Activated T-helper 1 cell treated with anti-CD3 and anti-CD28 coated beads, Interleukin-12 subunit alpha, Interleukin-12 subunit beta, Interleukin-2, Interleukin-4 antibody, amounts not matched to agents 30 ng/mL and 10 ng/mL and 1 ng/mL, durations not matched to agents 14 hours and 24 hours and 36 hours (primary cell): ENCODE measurements around the gene DNAH1. TPM values are rescaled to one million over a fixed set of nuclear protein-coding genes. Genes with fewer than 3 reads are reported as not detected.
"Not testable (repeated sequence)": the region's sequence is repeated elsewhere in the genome, so short reads cannot be mapped to it uniquely, and the experiment has no call there.

Experiments used
- DNase-seq: peaks from one replicate; pipeline ENCODE4 v3.0.0; 2021; ENCODE audit warnings: low spot score
- H3K27ac Mint-ChIP-seq: one replicate; pipeline ENCODE4 v1.8.0; 2021; ENCODE audit warnings: mild to moderate bottlenecking, mixed read lengths
- H3K27me3 Mint-ChIP-seq: one replicate; pipeline ENCODE4 v1.8.0; 2022; ENCODE audit warnings: mild to moderate bottlenecking, moderate library complexity, mixed read lengths; ENCODE audit not compliant: insufficient read depth
- H3K36me3 Mint-ChIP-seq: one replicate; pipeline ENCODE4 v1.8.0; 2021; ENCODE audit warnings: low read depth, mixed read lengths
- H3K4me1 Mint-ChIP-seq: one replicate; pipeline ENCODE4 v1.8.0; 2021; ENCODE audit warnings: low read depth, mixed read lengths
- H3K4me3 Mint-ChIP-seq: one replicate; pipeline ENCODE4 v1.8.0; 2021; ENCODE audit warnings: mild to moderate bottlenecking, moderate library complexity, mixed read lengths
- H3K9me3 Mint-ChIP-seq: one replicate; pipeline ENCODE4 v1.8.0; 2021; ENCODE audit warnings: mixed read lengths
- intact Hi-C: fragments of 100-400 bp; cut with micrococcal nuclease; formaldehyde crosslinking; loops from one replicate; pipeline ENCODE4 v1.15.1; 2024
- total RNA-seq: library from RNA; stranded (reverse); gene quantifications from 2 replicates; pipeline ENCODE4 v1.2.3, GENCODE V29; 2022

The DNAH1 gene
- 12.1 and 12.2 TPM in 2 replicates for total RNA-seq

DNA sequence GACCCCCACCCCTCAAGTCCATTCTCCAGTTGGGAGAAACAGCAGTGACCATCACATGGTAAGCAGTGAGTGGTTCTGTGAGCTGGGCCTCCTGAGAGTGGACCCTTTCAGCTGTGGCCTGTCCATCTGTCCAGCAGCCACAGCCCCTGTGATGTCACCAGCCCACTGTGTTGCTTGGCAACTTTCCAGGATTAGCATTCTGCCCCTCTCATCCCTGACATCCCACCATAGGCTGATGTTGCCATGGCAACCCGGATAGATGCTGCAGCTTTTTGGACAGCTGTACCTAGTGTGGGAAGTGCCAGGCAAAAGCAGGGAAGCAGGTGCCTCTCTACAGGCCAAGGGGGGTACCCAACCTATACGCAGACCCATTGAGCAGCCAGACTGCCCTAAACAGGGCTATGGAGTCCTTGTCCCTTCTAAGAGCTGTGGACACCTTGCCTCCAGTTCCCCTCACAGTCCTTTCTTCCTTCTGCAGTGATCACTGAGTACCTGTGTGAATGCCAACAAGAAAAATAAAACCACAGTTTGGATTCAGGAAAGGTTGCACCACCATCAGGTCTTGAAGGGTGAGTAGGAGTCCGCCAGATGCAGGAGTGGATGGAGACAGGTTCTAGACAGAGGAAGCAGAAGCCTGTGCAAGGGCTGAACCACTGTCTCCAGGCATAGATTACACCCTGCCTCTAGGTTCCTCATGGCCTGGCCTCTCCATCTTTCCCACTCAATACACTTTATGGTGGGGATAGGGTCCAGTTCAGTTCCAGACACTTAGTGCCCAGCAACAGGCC, at the start of gene DNAH1:
Gene DNAH1, plus strand, starts transcription at position 343 of the 788 bp plus-strand sequence. CDS start 6,124 bp downstream, outside the sequence.
- Mint-ChIP-seq H3K27me3 (no peaks in the 10 kb centered on the region), H3K9me3 (no peaks in the 10 kb centered on the region), H3K27ac (peak within 1 kb of the TSS; percentile 34), H3K4me1 (peaks cover 22% of the 10 kb centered on the region), H3K36me3 (peaks cover 2% of the 10 kb centered on the region), H3K4me3 (no peak within 1 kb of the TSS)
- DNase-seq = no peak
- intact Hi-C loops = loop anchor here (2.0 kb wide), 1 partner anchor 27 kb away; no protein-coding TSS in a partner anchor

DNA sequence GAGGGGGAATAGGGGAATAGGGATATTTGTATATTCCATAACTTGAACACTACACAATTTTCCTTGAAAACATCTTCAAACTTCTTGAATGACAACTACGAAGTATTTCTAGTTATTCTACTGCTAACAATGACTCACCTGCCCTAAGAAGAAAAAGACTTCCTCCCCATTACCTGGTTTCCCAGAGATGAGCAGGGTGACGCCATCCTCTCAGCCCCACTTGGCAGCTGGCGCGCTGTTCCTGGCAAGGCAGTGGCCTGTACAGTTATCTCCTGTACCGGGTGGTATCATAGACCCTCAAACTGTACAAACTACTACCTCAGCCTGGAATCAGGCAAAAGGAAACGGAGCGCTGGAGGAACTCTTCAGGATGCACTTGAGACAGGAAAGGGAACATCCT, 48.1 kb upstream of the DNAH1 start:
- no peaks in the 10 kb centered on the region for H3K27me3 Mint-ChIP-seq
- H3K4me1 Mint-ChIP-seq = peaks cover 71% of the 10 kb centered on the region
- peak overlapping the region; percentile 88 for H3K27ac Mint-ChIP-seq
- no peak for DNase-seq
- peak overlapping the region; percentile 71 for H3K4me3 Mint-ChIP-seq
- H3K36me3 Mint-ChIP-seq = peaks cover 67% of the 10 kb centered on the region
- intact Hi-C loops = no loop called here
- no peaks in the 10 kb centered on the region for H3K9me3 Mint-ChIP-seq

GRCh38 chr3:52269776-52270175, 46.3 kb upstream of the DNAH1 start:
- Mint-ChIP-seq H3K9me3 (no peaks in the 10 kb centered on the region), H3K36me3 (peaks cover 67% of the 10 kb centered on the region), H3K27ac (peak overlapping the region; percentile 88), H3K27me3 (no peaks in the 10 kb centered on the region), H3K4me1 (peaks cover 71% of the 10 kb centered on the region), H3K4me3 (peak overlapping the region; percentile 81)
- no peak for DNase-seq
- intact Hi-C loops = loop anchor here (1.0 to 10.0 kb wide), 4 partner anchors 9 to 835 kb away; partner anchors contain the start of genes GNL3, PBRM1 and WDR82

- no peaks in the 10 kb centered on the region for H3K27me3 Mint-ChIP-seq
- peaks cover 65% of the 10 kb centered on the region for H3K36me3 Mint-ChIP-seq
- H3K4me3 Mint-ChIP-seq = peak overlapping the region; percentile 81
- DNase-seq = no peak
- no peaks in the 10 kb centered on the region for H3K9me3 Mint-ChIP-seq
- H3K27ac Mint-ChIP-seq = peak overlapping the region; percentile 88
- intact Hi-C loops = loop anchor here (1.0 to 10.0 kb wide), 4 partner anchors 8 to 834 kb away; partner anchors contain the start of genes GNL3, PBRM1 and WDR82
- H3K4me1 Mint-ChIP-seq = peaks cover 76% of the 10 kb centered on the region
These were observed 45.8 kb upstream of the DNAH1 start for GRCh38 chr3:52270252-52270754.

DNA sequence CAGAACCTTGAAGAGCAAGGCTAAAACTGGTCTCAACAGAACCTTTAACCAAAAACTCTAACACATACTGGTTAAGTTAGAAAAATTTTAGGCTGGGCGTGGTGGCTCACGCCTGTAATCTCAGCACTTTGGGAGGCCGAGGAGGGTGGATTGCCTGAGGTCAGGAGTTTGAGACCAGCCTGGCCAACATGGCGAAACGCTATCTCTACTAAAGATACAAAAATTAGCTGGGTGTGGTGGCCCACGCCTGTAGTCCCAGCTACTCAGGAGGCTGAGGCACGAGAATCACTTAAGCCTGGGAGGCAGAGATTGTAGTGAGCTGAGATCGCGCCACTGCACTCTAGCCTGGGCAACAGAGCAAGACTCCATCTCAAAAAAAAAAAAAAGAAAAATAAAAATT, 43.9 kb upstream of the DNAH1 start:
- peaks cover 83% of the 10 kb centered on the region for H3K4me1 Mint-ChIP-seq
- intact Hi-C loops = loop anchor here (10.0 kb wide), 2 partner anchors 413 to 833 kb away; partner anchors contain the start of genes GNL3 and PBRM1
- H3K27ac Mint-ChIP-seq = peak overlapping the region; percentile 88
- H3K4me3 Mint-ChIP-seq = peak overlapping the region; percentile 81
- H3K27me3 Mint-ChIP-seq, DNase-seq, H3K9me3 Mint-ChIP-seq: not testable (repeated sequence)
- H3K36me3 Mint-ChIP-seq = peaks cover 69% of the 10 kb centered on the region

GRCh38 chr3:52272831-52273230, 43.3 kb upstream of the DNAH1 start:
- Mint-ChIP-seq H3K36me3 (peaks cover 68% of the 10 kb centered on the region), H3K9me3 (no peaks in the 10 kb centered on the region), H3K4me1 (peaks cover 77% of the 10 kb centered on the region), H3K4me3 (peak overlapping the region; percentile 97), H3K27ac (peak overlapping the region; percentile 90), H3K27me3 (no peaks in the 10 kb centered on the region)
- DNase-seq = no peak
- intact Hi-C loops = loop anchor here (10.0 kb wide), 2 partner anchors 412 to 832 kb away; partner anchors contain the start of genes GNL3 and PBRM1

- DNase-seq = not testable (repeated sequence)
These were observed 41.3 kb upstream of the DNAH1 start for GRCh38 chr3:52274781-52275180.

DNA sequence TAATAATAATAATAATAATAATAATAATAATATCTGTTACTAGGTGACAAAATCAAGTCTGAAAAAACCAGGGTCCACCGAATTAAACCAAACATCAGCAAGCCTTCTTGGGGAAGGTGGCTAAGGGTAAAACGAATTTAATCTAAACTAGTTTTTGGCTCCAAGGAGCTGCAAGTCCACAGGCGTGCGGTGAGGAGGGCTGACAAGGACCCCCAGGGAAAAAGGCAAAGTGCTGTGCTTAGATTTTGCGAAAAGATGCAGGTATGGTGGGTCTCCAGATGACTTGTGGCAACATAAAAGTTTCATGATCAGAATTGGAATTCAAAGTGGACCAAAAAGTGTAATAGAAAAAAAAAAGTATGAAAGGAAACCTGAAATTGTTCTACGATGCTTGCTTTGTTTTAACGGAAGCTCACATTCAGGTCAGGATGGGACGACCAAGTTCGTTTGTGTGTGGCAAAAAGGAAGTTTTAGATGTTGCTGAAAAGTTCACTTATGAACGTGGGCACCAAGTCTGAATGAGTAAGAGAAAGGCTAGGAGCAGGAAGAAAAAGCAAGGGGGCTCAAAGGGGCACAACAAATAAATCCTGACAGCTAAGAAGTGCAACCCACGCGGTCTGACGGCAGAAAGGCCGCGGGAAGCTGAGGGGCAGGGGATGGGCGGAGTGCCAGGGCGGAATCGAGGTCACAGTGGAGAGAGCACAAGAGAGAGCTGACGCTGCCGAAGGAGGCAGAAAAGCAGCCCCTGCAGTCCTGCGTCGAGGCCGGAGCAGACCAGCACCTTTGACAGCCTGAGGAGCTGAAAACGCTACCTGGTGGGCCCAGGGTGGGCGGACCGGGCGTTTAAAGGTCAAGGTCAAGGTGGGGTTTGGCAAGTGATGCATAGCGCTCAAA, 38.8 kb upstream of the DNAH1 start:
- intact Hi-C loops = loop anchor here (1.0 to 10.0 kb wide), 4 partner anchors 24 to 827 kb away; partner anchors contain the start of genes GNL3 and PBRM1
- peak; percentile 63 for DNase-seq
- H3K4me3 Mint-ChIP-seq = peak overlapping the region; percentile 97
- peaks cover 46% of the 10 kb centered on the region for H3K36me3 Mint-ChIP-seq
- H3K27ac Mint-ChIP-seq = peak overlapping the region; percentile 98
- H3K9me3 Mint-ChIP-seq = no peaks in the 10 kb centered on the region
- no peaks in the 10 kb centered on the region for H3K27me3 Mint-ChIP-seq
- peaks cover 71% of the 10 kb centered on the region for H3K4me1 Mint-ChIP-seq

More at GRCh38 chr3:52274781-52275180, 41.3 kb upstream of the DNAH1 start:
- H3K27ac Mint-ChIP-seq = peak overlapping the region; percentile 90
- peaks cover 63% of the 10 kb centered on the region for H3K36me3 Mint-ChIP-seq
- H3K4me1 Mint-ChIP-seq = peaks cover 76% of the 10 kb centered on the region
- peak overlapping the region; percentile 97 for H3K4me3 Mint-ChIP-seq
- not testable (repeated sequence) for H3K9me3 Mint-ChIP-seq, H3K27me3 Mint-ChIP-seq
- intact Hi-C loops = loop anchor here (10.0 kb wide), 2 partner anchors 410 to 830 kb away; partner anchors contain the start of genes GNL3 and PBRM1

- peaks cover 42% of the 10 kb centered on the region for H3K36me3 Mint-ChIP-seq
- no peaks in the 10 kb centered on the region for H3K27me3 Mint-ChIP-seq
- H3K27ac Mint-ChIP-seq = peak overlapping the region; percentile 99
- peaks cover 71% of the 10 kb centered on the region for H3K4me1 Mint-ChIP-seq
- H3K9me3 Mint-ChIP-seq = no peaks in the 10 kb centered on the region
- intact Hi-C loops = loop anchor here (1.0 to 10.0 kb wide), 8 partner anchors 8 to 827 kb away; partner anchors contain the start of genes GLYCTK, GNL3, PBRM1 and POC1A
- H3K4me3 Mint-ChIP-seq = peak overlapping the region; percentile 97
- DNase-seq = peak; percentile 73
These were observed 38.1 kb upstream of the DNAH1 start for GRCh38 chr3:52277972-52278509.

DNA sequence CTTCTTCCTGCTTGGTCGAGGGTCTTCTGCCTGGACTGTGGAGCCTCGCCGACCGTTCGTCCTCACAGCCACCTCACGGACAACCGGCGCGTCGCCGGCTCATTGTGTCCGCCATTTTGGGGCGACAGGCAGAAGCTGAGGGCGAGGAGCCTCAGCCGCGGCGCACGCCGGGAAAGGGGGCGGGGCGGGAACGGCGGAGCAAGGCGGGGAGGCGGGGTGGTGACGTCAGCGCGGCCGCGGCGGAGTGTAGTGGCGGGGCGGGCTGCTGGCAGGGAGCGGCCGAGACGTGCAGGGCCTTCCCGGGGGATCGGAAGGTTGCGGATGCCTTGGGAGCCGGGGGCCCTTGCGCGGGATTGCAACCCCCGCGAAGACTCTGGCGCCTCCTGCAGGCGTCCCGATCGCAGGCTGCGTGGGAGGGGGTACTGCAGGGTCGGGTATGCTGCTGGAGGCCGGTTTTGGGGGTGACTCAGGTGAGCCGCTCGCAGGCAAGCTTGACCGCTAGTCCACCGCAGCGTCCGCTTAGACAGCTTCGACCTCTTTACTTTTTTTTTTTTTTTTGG, 37.5 kb upstream of the DNAH1 start, which contains the start of gene WDR82:
Gene WDR82, minus strand, starts transcription at position 140 of the 560 bp plus-strand sequence. CDS start 288 bp downstream, outside the sequence.
- H3K4me1 Mint-ChIP-seq = peaks cover 70% of the 10 kb centered on the region
- H3K9me3 Mint-ChIP-seq = no peaks in the 10 kb centered on the region
- DNase-seq = peak; percentile 95
- H3K36me3 Mint-ChIP-seq = peaks cover 38% of the 10 kb centered on the region
- intact Hi-C loops = loop anchor here (1.0 to 10.0 kb wide), 7 partner anchors 8 to 826 kb away; partner anchors contain the start of genes GLYCTK, GNL3, PBRM1 and POC1A
- H3K27ac Mint-ChIP-seq = peak within 1 kb of the TSS; percentile 99
- peak within 1 kb of the TSS; percentile 97 for H3K4me3 Mint-ChIP-seq
- H3K27me3 Mint-ChIP-seq = no peaks in the 10 kb centered on the region

DNA sequence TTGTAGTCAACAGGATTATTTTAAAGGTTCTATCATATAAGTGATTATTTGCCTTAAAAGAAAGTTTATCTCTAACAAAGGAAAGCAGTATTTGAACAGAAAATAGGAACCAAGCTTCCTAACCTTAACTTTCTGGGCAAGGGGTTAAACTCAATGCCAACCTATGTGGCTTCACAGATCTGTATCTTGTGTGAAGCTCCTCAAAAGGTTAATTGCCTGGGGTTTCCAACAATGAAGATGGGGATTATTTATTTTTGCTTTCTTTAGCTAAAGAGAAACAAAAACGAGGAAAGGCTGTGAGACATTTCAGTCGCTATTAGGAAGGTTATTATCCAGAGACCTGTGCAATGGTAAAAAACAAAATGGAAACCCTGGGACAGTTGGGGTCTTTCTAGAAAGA, 36.5 kb upstream of the DNAH1 start:
- Mint-ChIP-seq H3K36me3 (peaks cover 28% of the 10 kb centered on the region), H3K27ac (peak overlapping the region; percentile 99), H3K4me3 (peak overlapping the region; percentile 96), H3K27me3 (no peaks in the 10 kb centered on the region), H3K9me3 (no peaks in the 10 kb centered on the region), H3K4me1 (peaks cover 69% of the 10 kb centered on the region)
- no peak for DNase-seq
- intact Hi-C loops = loop anchor here (1.0 to 10.0 kb wide), 5 partner anchors 125 to 825 kb away; partner anchors contain the start of genes GNL3, PBRM1, POC1A and TEX264
